Measurements from ENCODE around the gene OR1D5. TPM values are rescaled to one million over a fixed set of nuclear protein-coding genes. Genes with fewer than 3 reads are reported as not detected.

OR1D5 gene
- total and polyA plus RNA-seq, 2 of the 8 experiments (the other 6 are each of a cell fraction or from before 2014, with no cell fraction given): not detected

DNA sequence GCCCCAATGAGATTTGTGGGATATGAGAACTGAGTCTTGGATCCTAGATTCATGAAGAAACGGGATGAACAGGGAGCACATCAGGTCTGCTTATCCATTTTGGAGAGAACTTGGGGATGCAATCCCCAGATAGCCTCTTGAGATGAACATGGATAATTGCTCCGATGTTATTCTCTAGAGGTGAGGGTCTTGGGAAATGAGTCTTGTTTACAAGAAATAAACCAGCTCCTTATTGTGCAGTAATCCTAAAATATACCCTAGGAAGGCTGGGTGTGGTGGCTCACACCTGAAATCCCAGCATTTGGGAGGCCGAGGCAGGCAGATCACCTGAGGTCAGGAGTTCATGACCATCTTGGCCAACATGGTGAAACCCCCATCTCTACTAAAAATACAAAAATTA, 40.9 kb upstream of the OR1D5 start, which contains the start of gene OR1D2:
OR1D2 (minus strand) TSS at position 101 of the 400 bp plus-strand sequence. CDS start 11,426 bp downstream, outside the sequence.
- POLR2A ChIA-PET (ENCODE audit: partially characterized antibody): no interaction called here
- CTCF ChIA-PET (ENCODE audit: partially characterized antibody): no interaction called here
- no peak within 1 kb of the TSS for H2BK20ac ChIP-seq (ENCODE audit: low read length)
- H3K18ac ChIP-seq (ENCODE audit: extremely low read depth, low read length): no peak within 1 kb of the TSS
- H3K23me2 ChIP-seq (ENCODE audit: low read depth, low read length): no peaks in the 10 kb centered on the region
- no peaks in the 10 kb centered on the region for H3K36me3 ChIP-seq (ENCODE audit: control insufficient read depth in 2 of 4, insufficient read depth in 4 of 4, low read length in 3 of 4)
- H2BK15ac ChIP-seq (ENCODE audit: low read length): no peak within 1 kb of the TSS
- H2BK12ac ChIP-seq (ENCODE audit: low read depth, low read length): no peak within 1 kb of the TSS
- H3K4me1 ChIP-seq (replicated peaks in 1 of 4; ENCODE audit: control insufficient read depth in 3 of 4, insufficient read depth in 4 of 4, low read length in 3 of 4): no peaks in the 10 kb centered on the region
- no peak within 1 kb of the TSS for H3K14ac ChIP-seq (ENCODE audit: insufficient read length)
- H3K4me3 ChIP-seq (ENCODE audit: extremely low read depth in 1 of 4, insufficient read depth in 2 of 4, low read depth in 3 of 4, low read length in 4 of 4): no peak within 1 kb of the TSS
- H2BK5ac ChIP-seq (ENCODE audit: low read depth, low read length): no peak within 1 kb of the TSS
- no peaks in the 10 kb centered on the region for H3K79me2 ChIP-seq (ENCODE audit: control insufficient read depth in 1 of 2, insufficient read depth in 2 of 2, low read length in 2 of 2)
- H3K4me2 ChIP-seq (ENCODE audit: insufficient read depth in 1 of 2, low read depth in 2 of 2, low read length in 2 of 2): no peak within 1 kb of the TSS
- no peak within 1 kb of the TSS for H4K91ac ChIP-seq (replicated peaks; ENCODE audit: insufficient read length, low read length)
- H3K27ac ChIP-seq (ENCODE audit: low read depth, low read length): no peak within 1 kb of the TSS
- no peak within 1 kb of the TSS for H2AFZ ChIP-seq (ENCODE audit: low read length)
- H3K56ac ChIP-seq (replicated peaks; ENCODE audit: insufficient read length, low read depth, low read length): no peak within 1 kb of the TSS
- H4K20me1 ChIP-seq (replicated peaks in 1 of 2; ENCODE audit: control insufficient read depth in 1 of 2, insufficient read depth in 2 of 2, low read length in 2 of 2): no peaks in the 10 kb centered on the region
- H3K9ac ChIP-seq (replicated peaks in 1 of 4; ENCODE audit: extremely low read depth in 1 of 4, low read depth in 3 of 4, low read length in 3 of 4): no peak within 1 kb of the TSS
- H2BK120ac ChIP-seq (replicated peaks; ENCODE audit: low read depth, low read length): no peak within 1 kb of the TSS
- no peak within 1 kb of the TSS for H3K23ac ChIP-seq (ENCODE audit: insufficient read length)
- 79% methylated on average over 3 of the region's 3 CpGs; no CpG with 5 or more reads in 1 of the 2 experiments for WGBS, 2 experiments (ENCODE audit: extremely low coverage in 1 of 2, insufficient coverage in 1 of 2, insufficient read length in 1 of 2, insufficient replicate concordance in 2 of 2, low coverage in 1 of 2, low lambda C conversion rate in 2 of 2, missing lambda C conversion rate in 1 of 2)
- FAIRE-seq: no peak
- DNase-seq (ENCODE audit: low read depth in 1 of 2, low spot score in 2 of 2): no peak
- no peaks in the 10 kb centered on the region for H3K79me1 ChIP-seq (ENCODE audit: low read depth, low read length)
- no peak within 1 kb of the TSS for H4K5ac ChIP-seq (ENCODE audit: insufficient read length, low read depth, low read length)
- no peak within 1 kb of the TSS for H4K8ac ChIP-seq (ENCODE audit: extremely low read depth, insufficient read depth, low read length)
- no peak within 1 kb of the TSS for H3K4ac ChIP-seq (replicated peaks; ENCODE audit: insufficient read length, low read depth, low read length)
- H3K9me3 ChIP-seq (ENCODE audit: insufficient read depth in 2 of 2, low read depth in 1 of 2, low read length in 1 of 2): peaks cover 27 to 34% of the 10 kb centered on the region in 2 experiments
- no peak within 1 kb of the TSS for H2AK5ac ChIP-seq (ENCODE audit: low read depth, low read length)
- no peaks in the 10 kb centered on the region for H3K27me3 ChIP-seq (replicated peaks in 1 of 4; ENCODE audit: control insufficient read depth in 3 of 4, extremely low read depth in 1 of 4, insufficient read depth in 3 of 4, low read length in 3 of 4)
- TF ChIP-seq USF2 (IDR thresholded peaks at IDR 0.05; ENCODE audit: low read length) (no peak), ZNF274 (IDR thresholded peaks at IDR 0.05; ENCODE audit: borderline replicate concordance, extremely low read depth, low read length) (no peak), BRCA1 (IDR thresholded peaks at IDR 0.05; ENCODE audit: low read depth, low read length) (no peak), MAX (IDR thresholded peaks at IDR 0.05) (no peak), SAP30 (IDR thresholded peaks at IDR 0.05; ENCODE audit: insufficient read depth, insufficient replicate concordance, low read length) (no peak), RNF2 (IDR thresholded peaks at IDR 0.05; ENCODE audit: borderline replicate concordance, low read depth, low read length, missing control alignments, poor library complexity, severe bottlenecking) (no peak), NRF1 (IDR thresholded peaks at IDR 0.05; ENCODE audit: low read depth, low read length) (no peak), HDAC6 (IDR thresholded peaks at IDR 0.05; ENCODE audit: low read depth, low read length) (no peak), TCF12 (IDR thresholded peaks at IDR 0.05; ENCODE audit: low read depth, low read length) (no peak), CREB1 (IDR thresholded peaks at IDR 0.05) (no peak), KDM4A (IDR thresholded peaks at IDR 0.05; ENCODE audit: low read depth, low read length, severe bottlenecking) (no peak), TAF1 (IDR thresholded peaks at IDR 0.05; ENCODE audit: low read depth, low read length) (no peak), EZH2 (IDR thresholded peaks at IDR 0.05; ENCODE audit: low read depth, low read length, severe bottlenecking) (no peak)
